Measurements from ENCODE around the gene BZW2.

DNA sequence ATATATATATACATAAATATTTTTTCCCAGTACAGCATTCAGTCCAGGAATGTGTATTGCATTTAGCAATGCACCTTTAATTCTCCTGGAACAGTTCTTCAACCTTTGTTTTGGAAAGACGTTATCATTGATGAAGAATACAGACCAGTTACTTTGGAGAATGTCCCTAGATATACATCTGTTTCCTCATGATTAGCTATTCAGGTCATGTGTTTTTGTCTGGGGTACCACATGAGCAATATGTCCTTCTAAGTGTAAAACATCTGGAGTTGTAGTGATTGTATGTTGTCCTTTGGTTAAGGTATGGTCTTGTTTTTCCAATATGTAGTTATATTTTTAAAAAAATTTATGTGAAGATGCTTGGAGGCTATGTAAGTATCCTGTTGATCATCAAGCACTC lies 10.2 kb downstream of the BZW2 start:
- TF ChIP-seq EZH2 (IDR thresholded peaks at IDR 0.05) (no peak), EZH2phosphoT487 (IDR thresholded peaks at IDR 0.05) (no peak)
- TF ChIP-seq, protein P1, sequence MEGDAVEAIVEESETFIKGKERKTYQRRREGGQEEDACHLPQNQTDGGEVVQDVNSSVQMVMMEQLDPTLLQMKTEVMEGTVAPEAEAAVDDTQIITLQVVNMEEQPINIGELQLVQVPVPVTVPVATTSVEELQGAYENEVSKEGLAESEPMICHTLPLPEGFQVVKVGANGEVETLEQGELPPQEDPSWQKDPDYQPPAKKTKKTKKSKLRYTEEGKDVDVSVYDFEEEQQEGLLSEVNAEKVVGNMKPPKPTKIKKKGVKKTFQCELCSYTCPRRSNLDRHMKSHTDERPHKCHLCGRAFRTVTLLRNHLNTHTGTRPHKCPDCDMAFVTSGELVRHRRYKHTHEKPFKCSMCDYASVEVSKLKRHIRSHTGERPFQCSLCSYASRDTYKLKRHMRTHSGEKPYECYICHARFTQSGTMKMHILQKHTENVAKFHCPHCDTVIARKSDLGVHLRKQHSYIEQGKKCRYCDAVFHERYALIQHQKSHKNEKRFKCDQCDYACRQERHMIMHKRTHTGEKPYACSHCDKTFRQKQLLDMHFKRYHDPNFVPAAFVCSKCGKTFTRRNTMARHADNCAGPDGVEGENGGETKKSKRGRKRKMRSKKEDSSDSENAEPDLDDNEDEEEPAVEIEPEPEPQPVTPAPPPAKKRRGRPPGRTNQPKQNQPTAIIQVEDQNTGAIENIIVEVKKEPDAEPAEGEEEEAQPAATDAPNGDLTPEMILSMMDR (IDR thresholded peaks at IDR 0.05), result no peak
